Uterus (tissue), 4 donors: ENCODE measurements around the gene PHF5A. TPM values are rescaled to one million over a fixed set of nuclear protein-coding genes. Genes with fewer than 3 reads are reported as not detected.
A peak's percentile ranks its signal among the peaks of the same experiment; 100 is the strongest.

Experiments
- DNase-seq, 2 donors: peaks; one replicate each; pipeline ENCODE4 v3.0.0-alpha.2; 2019 to 2020
- H3K27ac ChIP-seq, 2 donors: fragments of 200-600 bp; sonication (generic); 1 replicate in 1 of 2; 2 replicates in 1 of 2; pipeline ENCODE4 v1.5.1; 2016 to 2018
- H3K27me3 ChIP-seq, 2 donors: fragments of 200-600 bp; sonication (generic); one replicate each; pipeline ENCODE4 v1.5.1; 2018 to 2019; ENCODE audit warnings: control low read depth in 1 of 2
- H3K36me3 ChIP-seq, 2 donors: fragments of 200-600 bp; sonication (generic); one replicate each; pipeline ENCODE4 v1.5.1; 2019; ENCODE audit warnings: control low read depth in 1 of 2
- H3K4me1 ChIP-seq, 2 donors: fragments of 200-600 bp; sonication (generic); one replicate each; pipeline ENCODE4 v1.5.1; 2018 to 2019; ENCODE audit warnings: control low read depth in 1 of 2
- H3K4me3 ChIP-seq, 2 donors: fragments of 200-600 bp; sonication (generic); 1 replicate in 1 of 2; 2 replicates in 1 of 2; pipeline ENCODE4 v1.5.1; 2018 to 2019; ENCODE audit warnings: mild to moderate bottlenecking in 1 of 2
- H3K9me3 ChIP-seq, 2 donors: fragments of 200-600 bp; sonication (generic); one replicate each; pipeline ENCODE4 v1.5.1; 2019; ENCODE audit warnings: control low read depth in 1 of 2
- CTCF ChIP-seq, 4 experiments: fragments of 200-600 bp in 2 of 4; fragments of 450-650 bp in 2 of 4; sonication (generic) in 2 of 4; IDR thresholded peaks; one replicate each; pipeline ENCODE4 v1.5.1; 2016 to 2019; ENCODE audit warnings: antibody characterized with exemption in 4 of 4, mild to moderate bottlenecking in 2 of 4, moderate library complexity in 1 of 4
- POLR2A ChIP-seq, 2 donors: fragments of 450-650 bp; IDR thresholded peaks; one replicate each; pipeline ENCODE4 v1.6.1; 2016; ENCODE audit warnings: antibody characterized with exemption in 2 of 2, mild to moderate bottlenecking in 1 of 2, moderate library complexity in 1 of 2
- intact Hi-C: fragments of 100-400 bp; cut with DNase I; formaldehyde crosslinking; loops from one replicate; pipeline ENCODE4 v1.15.1; 2023; ENCODE audit warnings: low total_unique reads
- total RNA-seq, 4 donors: library from RNA; depleted of rRNA in 3 of 4; stranded (reverse); fragments of >200 nt in 3 of 4; gene quantifications; one replicate each; pipeline versions ENCODE4 v1.1.0 to v1.2.4, GENCODE V29; 2014 to 2023
- donor health status: DM: yes; HTN: yes; CAD: no.

The PHF5A gene
- total RNA-seq, 4 donors from 2014 or later, result 38.5 to 65.1 (median 46.4) TPM

GRCh38 chr22:41431656-41432055, 36.8 kb downstream of the PHF5A start:
- no peak for DNase-seq
- H3K36me3 ChIP-seq, result no peaks in the 10 kb centered on the region
- H3K4me1 ChIP-seq, result peaks cover 0 to 12% of the 10 kb centered on the region in 2 donors
- no peak overlapping the region for H3K27ac ChIP-seq
- TF ChIP-seq POLR2A (IDR thresholded peaks at IDR 0.05), result no peak
- TF ChIP-seq CTCF (IDR thresholded peaks at IDR 0.05), result no peak
- H3K4me3 ChIP-seq, result no peak overlapping the region
- intact Hi-C loops, result no loop called here
- H3K9me3 ChIP-seq, result no peaks in the 10 kb centered on the region
- H3K27me3 ChIP-seq, result no peaks in the 10 kb centered on the region

- no peak overlapping the region for H3K27ac ChIP-seq
- H3K4me1 ChIP-seq, result peaks cover 0 to 3% of the 10 kb centered on the region in 2 donors
- TF ChIP-seq POLR2A (IDR thresholded peaks at IDR 0.05), result no peak
- TF ChIP-seq CTCF (IDR thresholded peaks at IDR 0.05), result no peak
- H3K36me3 ChIP-seq, result no peaks in the 10 kb centered on the region
- intact Hi-C loops, result no loop called here
- no peak for DNase-seq
- no peaks in the 10 kb centered on the region for H3K27me3 ChIP-seq
- H3K9me3 ChIP-seq, result no peaks in the 10 kb centered on the region
- H3K4me3 ChIP-seq, result no peak overlapping the region
Observed at GRCh38 chr22:41429951-41430332, 38.5 kb downstream of the PHF5A start.

GRCh38 chr22:41429232-41429950, 39.1 kb downstream of the PHF5A start:
- TF ChIP-seq POLR2A (IDR thresholded peaks at IDR 0.05) (no peak), CTCF (IDR thresholded peaks at IDR 0.05) (no peak)
- Histone ChIP-seq H3K27ac (no peak overlapping the region), H3K27me3 (no peaks in the 10 kb centered on the region), H3K4me3 (no peak overlapping the region), H3K9me3 (no peaks in the 10 kb centered on the region), H3K4me1 (no peaks in the 10 kb centered on the region), H3K36me3 (no peaks in the 10 kb centered on the region)
- intact Hi-C loops, result no loop called here
- DNase-seq, result no peak

- H3K27me3 ChIP-seq, result no peaks in the 10 kb centered on the region
- intact Hi-C loops, result no loop called here
- no peaks in the 10 kb centered on the region for H3K4me1 ChIP-seq
- no peak for DNase-seq
- no peak for TF ChIP-seq POLR2A (IDR thresholded peaks at IDR 0.05)
- TF ChIP-seq CTCF (IDR thresholded peaks at IDR 0.05), result no peak
- H3K4me3 ChIP-seq, result no peak overlapping the region
- no peaks in the 10 kb centered on the region for H3K9me3 ChIP-seq
- no peaks in the 10 kb centered on the region for H3K36me3 ChIP-seq
- H3K27ac ChIP-seq, result no peak overlapping the region
Observed at GRCh38 chr22:41425660-41426365, 42.7 kb downstream of the PHF5A start.

GRCh38 chr22:41418717-41419116, 49.8 kb downstream of the PHF5A start:
- TF ChIP-seq CTCF (IDR thresholded peaks at IDR 0.05) (no peak), POLR2A (IDR thresholded peaks at IDR 0.05) (no peak)
- Histone ChIP-seq H3K36me3 (no peaks in the 10 kb centered on the region), H3K4me3 (no peak overlapping the region), H3K4me1 (peaks cover 0 to 12% of the 10 kb centered on the region in 2 donors), H3K27me3 (no peaks in the 10 kb centered on the region), H3K9me3 (no peaks in the 10 kb centered on the region), H3K27ac (peak overlapping the region in 1 of 2 donors; percentile 63)
- DNase-seq, result no peak
- intact Hi-C loops, result no loop called here
